Endodermal cell (in vitro differentiated cells): ENCODE data around the gene OPRD1. TPM values are rescaled to one million over a fixed set of nuclear protein-coding genes. Genes with fewer than 3 reads are reported as not detected.

ENCODE experiments used
- DNase-seq: peaks from one replicate; pipeline ENCODE4 v3.0.0-alpha.2; 2017
- H3K27ac ChIP-seq: 2 replicates; pipeline ENCODE4 v1.5.1; 2013; ENCODE audit warnings: mild to moderate bottlenecking, low read depth, low read length, moderate library complexity
- H3K27me3 ChIP-seq: 2 replicates; pipeline ENCODE4 v1.6.1; 2013; ENCODE audit warnings: mild to moderate bottlenecking, low read length, moderate library complexity; ENCODE audit not compliant: insufficient read depth, control insufficient read depth, poor library complexity, severe bottlenecking
- H3K36me3 ChIP-seq: 2 replicates; pipeline ENCODE4 v1.7.0; 2013; ENCODE audit warnings: mild to moderate bottlenecking, low read length, moderate library complexity; ENCODE audit not compliant: control insufficient read depth, insufficient read depth
- H3K4me1 ChIP-seq: one replicate; pipeline ENCODE4 v1.7.0; 2013; ENCODE audit warnings: low read length; ENCODE audit not compliant: control insufficient read depth, insufficient read depth
- H3K4me3 ChIP-seq: 2 replicates; pipeline ENCODE4 v1.5.1; 2013; ENCODE audit warnings: mild to moderate bottlenecking, low read length, moderate library complexity
- H3K9ac ChIP-seq: 2 replicates; pipeline ENCODE4 v1.6.1; 2013; ENCODE audit warnings: mild to moderate bottlenecking, low read length, moderate library complexity; ENCODE audit not compliant: poor library complexity, severe bottlenecking; ENCODE audit errors: extremely low read depth
- H3K9me3 ChIP-seq: 2 replicates; pipeline ENCODE4 v1.6.1; 2013; ENCODE audit warnings: mild to moderate bottlenecking, low read length, moderate library complexity; ENCODE audit not compliant: control insufficient read depth
- H3K27ac Mint-ChIP-seq: 2 replicates; pipeline ENCODE4 v1.8.0; 2020; ENCODE audit warnings: mixed read lengths
- H3K27me3 Mint-ChIP-seq: 2 replicates; pipeline ENCODE4 v1.8.0; 2021; ENCODE audit warnings: mild to moderate bottlenecking, mixed read lengths; ENCODE audit not compliant: insufficient read depth
- H3K36me3 Mint-ChIP-seq: 2 replicates; pipeline ENCODE4 v1.8.0; 2020; ENCODE audit warnings: low read depth, mixed read lengths
- H3K4me1 Mint-ChIP-seq: 2 replicates; pipeline ENCODE4 v1.8.0; 2020; ENCODE audit warnings: mixed read lengths
- H3K4me3 Mint-ChIP-seq: 2 replicates; pipeline ENCODE4 v1.8.0; 2020; ENCODE audit warnings: mild to moderate bottlenecking, moderate library complexity, mixed read lengths
- H3K9me3 Mint-ChIP-seq: 2 replicates; pipeline ENCODE4 v1.8.0; 2020; ENCODE audit warnings: mild to moderate bottlenecking, mixed read lengths
- WGBS, 2 experiments: methylation state at CpG; one replicate each; pipeline versions ENCODE4 v1.1.5 to v1.1.7; 2013; ENCODE audit warnings: missing lambda C conversion rate in 2 of 2, mixed read lengths in 1 of 2; ENCODE audit not compliant: insufficient coverage in 1 of 2, insufficient read length in 1 of 2; 5-methylcytosine and 5-hydroxymethylcytosine counted together
- total RNA-seq, 2 donors: library from RNA; stranded (reverse); fragmentation: NEBNext Ultra II Directional in 1 of 2; extraction: Animal tissue kit (Norgen Biotek cat#: 25700) in 1 of 2; gene quantifications; 2 replicates in 1 of 2; 3 replicates in 1 of 2; pipeline ENCODE4 v1.2.1, GENCODE V29; 2021
- TF ChIP-seq, protein P1 (sequence below): fragments of 200-600 bp; sonication (generic); conservative IDR thresholded peaks from 2 replicates; pipeline ENCODE4 v1.5.0; 2021; ENCODE audit warnings: antibody characterized with exemption, mild to moderate bottlenecking

Gene OPRD1
- total RNA-seq, 2 donors from 2014 or later: 0.55 to 0.75 TPM

DNA sequence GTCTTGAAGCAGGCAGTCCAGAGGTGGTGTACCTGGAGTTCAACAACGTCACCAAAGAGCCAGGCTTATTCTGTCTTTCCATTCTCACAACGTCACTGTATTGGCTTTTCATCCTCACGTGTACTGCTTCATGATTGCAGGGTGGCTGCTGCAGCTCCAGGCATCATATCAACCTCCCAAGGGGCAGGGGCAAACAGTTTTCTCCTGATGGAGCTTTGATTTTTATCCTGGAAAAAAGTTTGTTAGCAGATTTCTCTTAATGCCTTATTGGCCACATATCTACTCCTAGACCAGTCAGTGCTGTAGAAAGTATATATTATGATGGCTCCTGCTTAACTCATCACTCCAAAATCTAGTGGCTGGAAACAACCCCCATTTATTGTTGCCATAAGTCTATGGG, 8.3 kb upstream of the OPRD1 start:
- peaks cover 5% of the 10 kb centered on the region for H3K9me3 Mint-ChIP-seq
- peaks cover 3% of the 10 kb centered on the region for H3K27me3 Mint-ChIP-seq
- Histone ChIP-seq H3K9me3 (no peaks in the 10 kb centered on the region), H3K36me3 (no peaks in the 10 kb centered on the region), H3K9ac (no peak overlapping the region), H3K27me3 (no peaks in the 10 kb centered on the region), H3K4me1 (no peaks in the 10 kb centered on the region), H3K27ac (peak overlapping the region; percentile 76), H3K4me3 (no peak overlapping the region)
- no peak overlapping the region for H3K4me3 Mint-ChIP-seq
- H3K36me3 Mint-ChIP-seq: no peaks in the 10 kb centered on the region
- H3K27ac Mint-ChIP-seq: no peak overlapping the region
- TF ChIP-seq, protein P1, sequence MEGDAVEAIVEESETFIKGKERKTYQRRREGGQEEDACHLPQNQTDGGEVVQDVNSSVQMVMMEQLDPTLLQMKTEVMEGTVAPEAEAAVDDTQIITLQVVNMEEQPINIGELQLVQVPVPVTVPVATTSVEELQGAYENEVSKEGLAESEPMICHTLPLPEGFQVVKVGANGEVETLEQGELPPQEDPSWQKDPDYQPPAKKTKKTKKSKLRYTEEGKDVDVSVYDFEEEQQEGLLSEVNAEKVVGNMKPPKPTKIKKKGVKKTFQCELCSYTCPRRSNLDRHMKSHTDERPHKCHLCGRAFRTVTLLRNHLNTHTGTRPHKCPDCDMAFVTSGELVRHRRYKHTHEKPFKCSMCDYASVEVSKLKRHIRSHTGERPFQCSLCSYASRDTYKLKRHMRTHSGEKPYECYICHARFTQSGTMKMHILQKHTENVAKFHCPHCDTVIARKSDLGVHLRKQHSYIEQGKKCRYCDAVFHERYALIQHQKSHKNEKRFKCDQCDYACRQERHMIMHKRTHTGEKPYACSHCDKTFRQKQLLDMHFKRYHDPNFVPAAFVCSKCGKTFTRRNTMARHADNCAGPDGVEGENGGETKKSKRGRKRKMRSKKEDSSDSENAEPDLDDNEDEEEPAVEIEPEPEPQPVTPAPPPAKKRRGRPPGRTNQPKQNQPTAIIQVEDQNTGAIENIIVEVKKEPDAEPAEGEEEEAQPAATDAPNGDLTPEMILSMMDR: no peak
- peaks cover 12% of the 10 kb centered on the region for H3K4me1 Mint-ChIP-seq
- WGBS, 2 experiments: 86 to 94% methylated on average over 3 of the region's 3 CpGs
- no peak for DNase-seq

DNA sequence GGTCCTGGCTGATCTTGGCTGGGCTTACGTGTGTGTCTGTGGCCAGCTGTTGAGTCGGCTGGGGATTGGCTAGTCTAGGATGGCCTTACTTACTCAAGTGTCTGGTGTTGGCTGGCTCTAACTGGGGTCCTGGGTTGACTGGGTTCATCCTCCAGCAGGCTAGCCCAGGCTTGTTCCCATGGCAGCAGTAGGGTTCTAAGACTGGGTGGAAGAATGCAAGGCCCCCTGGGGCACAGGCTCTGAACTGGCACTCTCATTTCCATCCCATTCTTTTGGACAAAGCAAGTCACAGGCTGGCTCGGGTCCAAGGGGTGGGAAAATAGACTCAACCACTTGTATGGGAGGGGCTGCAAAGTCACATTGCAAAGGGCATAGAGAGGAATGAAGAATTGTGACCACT, 7.9 kb upstream of the OPRD1 start:
- Mint-ChIP-seq H3K27ac (no peak overlapping the region), H3K27me3 (peaks cover 3% of the 10 kb centered on the region), H3K9me3 (peaks cover 5% of the 10 kb centered on the region), H3K36me3 (no peaks in the 10 kb centered on the region), H3K4me3 (no peak overlapping the region), H3K4me1 (peaks cover 12% of the 10 kb centered on the region)
- H3K27ac ChIP-seq: peak overlapping the region; percentile 76
- H3K4me3 ChIP-seq: no peak overlapping the region
- H3K4me1 ChIP-seq: no peaks in the 10 kb centered on the region
- H3K27me3 ChIP-seq: no peaks in the 10 kb centered on the region
- H3K9ac ChIP-seq: no peak overlapping the region
- H3K36me3 ChIP-seq: no peaks in the 10 kb centered on the region
- no peaks in the 10 kb centered on the region for H3K9me3 ChIP-seq
- WGBS, 2 experiments: 88 to 100% methylated on average over 1 to 3 of the region's 3 CpGs
- TF ChIP-seq, protein P1: no peak
- DNase-seq: no peak

DNA sequence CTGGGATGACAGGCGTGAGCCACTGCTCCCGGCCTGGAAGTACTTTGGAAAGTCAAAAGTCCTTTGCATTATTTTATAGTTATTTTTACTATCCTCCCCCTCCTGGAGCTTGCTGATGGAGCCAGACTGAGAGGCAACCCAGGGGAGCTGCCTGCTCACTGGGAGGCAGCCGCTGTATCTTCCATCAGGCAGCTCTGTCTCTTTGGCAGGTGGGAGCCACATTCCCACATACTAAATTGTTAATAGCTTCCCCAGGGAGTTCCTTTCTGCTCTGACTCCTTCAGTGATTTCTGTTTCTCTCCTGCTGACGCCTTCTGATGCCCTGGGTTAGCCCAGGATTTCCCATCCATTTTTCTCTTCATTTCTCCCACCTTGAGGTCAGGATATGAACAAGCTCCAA, 4.9 kb upstream of the OPRD1 start:
- peaks cover 3% of the 10 kb centered on the region for H3K4me1 Mint-ChIP-seq
- H3K36me3 Mint-ChIP-seq: no peaks in the 10 kb centered on the region
- H3K4me1 ChIP-seq: no peaks in the 10 kb centered on the region
- H3K4me3 ChIP-seq: no peak overlapping the region
- 74 to 79% methylated on average over 3 to 4 of the region's 4 CpGs for WGBS, 2 experiments
- no peak overlapping the region for H3K9ac ChIP-seq
- no peak overlapping the region for H3K27ac Mint-ChIP-seq
- peaks cover 28% of the 10 kb centered on the region for H3K27me3 Mint-ChIP-seq
- H3K9me3 Mint-ChIP-seq: peaks cover 5% of the 10 kb centered on the region
- DNase-seq: peak; percentile 73
- no peaks in the 10 kb centered on the region for H3K36me3 ChIP-seq
- no peak overlapping the region for H3K4me3 Mint-ChIP-seq
- no peaks in the 10 kb centered on the region for H3K9me3 ChIP-seq
- peaks cover 23% of the 10 kb centered on the region for H3K27me3 ChIP-seq
- no peak overlapping the region for H3K27ac ChIP-seq
- TF ChIP-seq, protein P1: no peak
